Prostate gland (tissue), 2 donors: Measurements from ENCODE around the gene NIBAN1.
"Not testable (repeated sequence)": the region's sequence is repeated elsewhere in the genome, so short reads cannot be mapped to it uniquely, and the experiment has no call there.

Source experiments
- CTCF ChIP-seq, 4 experiments: fragments of 200-600 bp in 2 of 4; fragments of 450-650 bp in 2 of 4; sonication (generic) in 2 of 4; IDR thresholded peaks; 1 replicate in 3 of 4; 2 replicates in 1 of 4; pipeline ENCODE4 v1.5.1; 2016 to 2019; ENCODE audit warnings: antibody characterized with exemption in 4 of 4, mild to moderate bottlenecking in 2 of 4, moderate library complexity in 2 of 4
- POLR2A ChIP-seq: fragments of 450-650 bp; IDR thresholded peaks from one replicate; pipeline ENCODE4 v1.6.1; 2016; ENCODE audit warnings: antibody characterized with exemption, mild to moderate bottlenecking
- POLR2AphosphoS5 ChIP-seq: sonication (generic); formaldehyde crosslinking; IDR thresholded peaks from one replicate; pipeline ENCODE4 v1.6.1; 2017; ENCODE audit warnings: antibody characterized with exemption

GRCh38 chr1:184999974-185000373 lies 25.7 kb upstream of the NIBAN1 start:
- TF ChIP-seq CTCF (IDR thresholded peaks at IDR 0.05); POLR2A; POLR2AphosphoS5: not testable (repeated sequence)
